ENCODE results near the gene CD300LF.

The CD300LF gene

GRCh38 chr17:74682471-74683190 is 30.1 kb downstream of the CD300LF start:
- no peak for ATAC-seq

GRCh38 chr17:74682028-74682427 is 30.7 kb downstream of the CD300LF start:
- no peak for ATAC-seq

- no peak for ATAC-seq
Measured at GRCh38 chr17:74680941-74681340, 31.8 kb downstream of the CD300LF start.

GRCh38 chr17:74680213-74680612 is 32.5 kb downstream of the CD300LF start:
- ATAC-seq, result no peak

- no peak for ATAC-seq
Measured at GRCh38 chr17:74679374-74679773, 33.3 kb downstream of the CD300LF start.

- no peak for ATAC-seq
Measured at GRCh38 chr17:74678541-74678940, 34.2 kb downstream of the CD300LF start.

- ATAC-seq, result no peak
Measured at GRCh38 chr17:74677558-74678466, 34.9 kb downstream of the CD300LF start.

- ATAC-seq, result peak; percentile 55 to 81
Measured at GRCh38 chr17:74671031-74671771, 41.5 kb downstream of the CD300LF start.

- ATAC-seq, result no peak
Measured at GRCh38 chr17:74670329-74670728, 42.4 kb downstream of the CD300LF start.

- no peak for ATAC-seq
Measured at GRCh38 chr17:74663561-74663960, 49.2 kb downstream of the CD300LF start.

GRCh38 chr17:74659889-74660288 is 52.8 kb downstream of the CD300LF start:
- no peak for ATAC-seq

- no peak for ATAC-seq
Measured at GRCh38 chr17:74658620-74659019, 54.1 kb downstream of the CD300LF start.

- no peak for ATAC-seq
Measured at GRCh38 chr17:74654742-74655141, 58.0 kb downstream of the CD300LF start.

GRCh38 chr17:74652020-74652419 is 60.7 kb downstream of the CD300LF start:
- ATAC-seq, result no peak

- ATAC-seq, result no peak
Measured at GRCh38 chr17:74649909-74650308, 62.8 kb downstream of the CD300LF start.

- ATAC-seq, result no peak
Measured at GRCh38 chr17:74647871-74648672, 64.7 kb downstream of the CD300LF start.

GRCh38 chr17:74646231-74646630 is 66.5 kb downstream of the CD300LF start:
- ATAC-seq, result no peak

- ATAC-seq, result no peak
Measured at GRCh38 chr17:74645010-74645409, 67.7 kb downstream of the CD300LF start.

- ATAC-seq, result no peak
Measured at GRCh38 chr17:74644419-74644818, 68.3 kb downstream of the CD300LF start.
